CD4-positive, alpha-beta T cell (primary cell): ENCODE results near the gene GRIN2A. TPM values are rescaled to one million over a fixed set of nuclear protein-coding genes. Genes with fewer than 3 reads are reported as not detected.

Source experiments
- ATAC-seq: fragments of 200-7000 bp; cut with Tn5 transposase; one replicate; pipeline ENCODE4 v1.10.0; 2022; ENCODE audit warnings: mild to moderate bottlenecking; ENCODE audit not compliant: poor library complexity
- CTCF ChIA-PET: fragments of 350-600 bp; sonication (Branson Sonifier 250); formaldehyde crosslinking; loops from one replicate; lab custom pipeline; 2021; ENCODE audit warnings: antibody characterized with exemption, inconsistent platforms; lab: Charles Lee
- POLR2A ChIA-PET: fragments of 350-600 bp; sonication (Branson Sonifier 250); formaldehyde crosslinking; loops from one replicate; lab custom pipeline; 2021; ENCODE audit warnings: antibody characterized with exemption, inconsistent platforms; lab: Charles Lee
- DNase-seq, 14 experiments: peaks; one replicate each; pipeline ENCODE4 v3.0.0-alpha.2; 2013 to 2020; ENCODE audit warnings: mixed read lengths in 2 of 14
- H3K27ac ChIP-seq, 2 donors: one replicate each; pipeline versions ENCODE4 v1.5.1 to v1.7.0; 2013; ENCODE audit warnings: low read length in 2 of 2, low read depth in 1 of 2, mild to moderate bottlenecking in 1 of 2
- H3K27me3 ChIP-seq, 2 experiments: 1 replicate in 1 of 2; 2 replicates in 1 of 2; pipeline versions ENCODE4 v1.6.1 to v1.7.0; 2013; ENCODE audit warnings: low read length in 2 of 2, control low read depth in 1 of 2, mild to moderate bottlenecking in 1 of 2, moderate library complexity in 1 of 2; ENCODE audit not compliant: insufficient read depth in 2 of 2, control insufficient read depth in 1 of 2
- H3K36me3 ChIP-seq: one replicate; pipeline ENCODE4 v1.6.1; 2013; ENCODE audit warnings: low read length, control low read depth; ENCODE audit not compliant: insufficient read depth
- H3K4me1 ChIP-seq: one replicate; pipeline ENCODE4 v1.6.1; 2013; ENCODE audit warnings: low read length, control low read depth; ENCODE audit not compliant: insufficient read depth
- H3K4me3 ChIP-seq: one replicate; pipeline ENCODE4 v1.5.1; 2013; ENCODE audit warnings: mild to moderate bottlenecking, low read length, moderate library complexity
- H3K9me3 ChIP-seq, 2 experiments: 1 replicate in 1 of 2; 2 replicates in 1 of 2; pipeline versions ENCODE4 v1.6.1 to v1.7.0; 2013; ENCODE audit warnings: low read length in 2 of 2, mild to moderate bottlenecking in 2 of 2, control low read depth in 1 of 2, moderate library complexity in 1 of 2; ENCODE audit not compliant: control insufficient read depth in 1 of 2, insufficient read depth in 1 of 2
- H3K27ac Mint-ChIP-seq: one replicate; pipeline ENCODE4 v1.8.0; 2020; ENCODE audit warnings: mixed read lengths
- H3K27me3 Mint-ChIP-seq: one replicate; pipeline ENCODE4 v1.8.0; 2021; ENCODE audit warnings: mixed read lengths
- H3K36me3 Mint-ChIP-seq: one replicate; pipeline ENCODE4 v1.8.0; 2021; ENCODE audit warnings: low read depth, mixed read lengths
- H3K4me1 Mint-ChIP-seq: one replicate; pipeline ENCODE4 v1.8.0; 2021; ENCODE audit warnings: low read depth, mixed read lengths
- H3K4me3 Mint-ChIP-seq: one replicate; pipeline ENCODE4 v1.8.0; 2020; ENCODE audit warnings: mild to moderate bottlenecking, mixed read lengths
- H3K9me3 Mint-ChIP-seq: one replicate; pipeline ENCODE4 v1.8.0; 2020; ENCODE audit warnings: mixed read lengths
- CTCF ChIP-seq: fragments of 200-600 bp; IDR thresholded peaks from one replicate; pipeline ENCODE4 v1.8.0; 2022; ENCODE audit warnings: antibody characterized with exemption, mild to moderate bottlenecking
- intact Hi-C, 2 experiments: fragments of 100-400 bp; cut with DNase I in 1 of 2; cut with micrococcal nuclease in 1 of 2; formaldehyde crosslinking; loops; one replicate each; pipeline versions ENCODE4 v1.15.1 to v1.9.0; 2023 to 2025; cut with DNase I, micrococcal nuclease
- total RNA-seq, 174 experiments: library from RNA in 2 of 174; stranded (reverse) in 2 of 174; gene quantifications; one replicate each; pipeline ENCODE4 v1.2.3 and lab custom pipeline; 2021 to 2026

The GRIN2A gene
- total RNA-seq, 2 experiments from 2014 or later, result not detected

GRCh38 chr16:10178526-10178925, 3.7 kb downstream of the GRIN2A start:
- no peaks in the 10 kb centered on the region for H3K36me3 Mint-ChIP-seq
- H3K27me3 Mint-ChIP-seq, result peaks cover 47% of the 10 kb centered on the region
- H3K4me3 Mint-ChIP-seq, result no peak overlapping the region
- H3K9me3 Mint-ChIP-seq, result no peaks in the 10 kb centered on the region
- H3K4me1 Mint-ChIP-seq, result peaks cover 2% of the 10 kb centered on the region
- Histone ChIP-seq H3K27me3 (peaks cover 30 to 32% of the 10 kb centered on the region in 2 experiments), H3K4me1 (peaks cover 14% of the 10 kb centered on the region), H3K9me3 (peaks cover 0 to 27% of the 10 kb centered on the region in 2 experiments), H3K36me3 (no peaks in the 10 kb centered on the region), H3K27ac (no peak overlapping the region), H3K4me3 (no peak overlapping the region)
- no peak for TF ChIP-seq CTCF
- no peak overlapping the region for H3K27ac Mint-ChIP-seq
- intact Hi-C loops, result no loop called here
- ChIA-PET CTCF (no interaction called here), POLR2A (no interaction called here)
- DNase-seq, result no peak
- no peak for ATAC-seq

DNA sequence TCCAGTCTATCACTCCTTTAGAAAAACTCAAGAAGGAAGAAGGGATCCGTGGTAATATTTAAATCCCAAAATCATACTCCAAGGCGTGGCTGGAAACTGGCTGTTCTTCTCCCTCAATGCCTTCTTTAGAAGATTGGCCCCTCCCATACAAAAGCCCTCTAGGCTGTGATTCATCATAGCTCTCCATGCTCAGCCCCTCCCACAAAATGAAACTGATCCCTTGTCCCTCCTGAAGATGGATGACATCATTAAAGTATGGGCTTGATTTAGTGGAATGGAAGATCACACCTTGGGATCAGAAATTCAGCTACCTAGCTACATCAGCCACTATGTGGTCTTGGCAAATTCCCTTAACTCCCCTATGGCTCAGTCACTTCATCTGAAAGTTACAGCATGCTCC, 4.1 kb downstream of the GRIN2A start:
- Histone ChIP-seq H3K36me3 (no peaks in the 10 kb centered on the region), H3K4me3 (no peak overlapping the region), H3K9me3 (peaks cover 0 to 27% of the 10 kb centered on the region in 2 experiments), H3K4me1 (peaks cover 14% of the 10 kb centered on the region), H3K27me3 (peaks cover 28% of the 10 kb centered on the region in 2 experiments), H3K27ac (no peak overlapping the region)
- Mint-ChIP-seq H3K4me3 (no peak overlapping the region), H3K4me1 (no peaks in the 10 kb centered on the region), H3K9me3 (no peaks in the 10 kb centered on the region), H3K27me3 (peaks cover 44% of the 10 kb centered on the region), H3K36me3 (no peaks in the 10 kb centered on the region), H3K27ac (no peak overlapping the region)
- POLR2A ChIA-PET, result no interaction called here
- no peak for ATAC-seq
- TF ChIP-seq CTCF, result no peak
- no peak for DNase-seq
- CTCF ChIA-PET, result no interaction called here
- intact Hi-C loops, result no loop called here

DNA sequence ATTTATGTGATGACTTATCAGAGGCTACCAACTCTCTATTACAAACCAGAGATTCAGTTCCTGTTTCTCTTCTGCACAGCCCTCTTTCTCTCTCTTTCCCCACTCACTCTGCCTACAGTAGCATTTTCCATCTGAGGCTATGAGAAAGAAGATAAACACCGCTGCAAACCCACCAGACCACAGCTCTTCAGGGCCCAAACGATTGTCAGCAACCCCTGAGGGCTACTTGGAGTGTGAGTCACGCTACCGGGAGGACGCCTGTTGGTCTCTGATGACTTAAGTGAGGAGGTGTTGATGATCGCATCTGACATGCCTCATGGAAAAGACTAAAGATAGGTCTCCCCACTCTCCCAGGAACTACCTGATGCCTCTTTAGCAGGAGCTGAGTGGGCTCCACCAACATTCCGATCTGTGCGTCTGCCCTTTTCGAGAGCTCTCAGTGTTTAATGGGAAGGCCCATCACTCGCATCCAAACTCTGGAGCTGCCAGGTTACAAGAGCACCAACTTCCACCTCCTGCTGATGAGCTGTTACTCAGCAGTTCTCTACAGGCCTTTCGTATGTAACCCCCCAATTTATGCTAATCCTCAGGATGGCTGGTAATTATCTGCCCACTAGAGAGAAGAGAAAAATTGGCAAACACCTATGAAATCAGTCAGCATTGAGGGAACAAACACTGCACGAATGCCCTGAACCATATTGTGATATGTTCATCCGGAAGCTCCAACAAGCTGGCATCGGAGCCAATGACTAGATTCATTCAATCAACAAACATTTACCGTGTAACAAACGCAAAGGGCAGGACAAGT, 9.2 kb downstream of the GRIN2A start:
- ATAC-seq (no peak), DNase-seq (no peak)
- Mint-ChIP-seq H3K27me3 (peaks cover 24% of the 10 kb centered on the region), H3K27ac (no peak overlapping the region), H3K4me1 (no peaks in the 10 kb centered on the region), H3K9me3 (no peaks in the 10 kb centered on the region), H3K36me3 (no peaks in the 10 kb centered on the region), H3K4me3 (no peak overlapping the region)
- no peaks in the 10 kb centered on the region for H3K4me1 ChIP-seq
- H3K27ac ChIP-seq, result no peak overlapping the region
- H3K4me3 ChIP-seq, result no peak overlapping the region
- POLR2A ChIA-PET, result no interaction called here
- no peaks in the 10 kb centered on the region for H3K9me3 ChIP-seq
- TF ChIP-seq CTCF, result no peak
- no peaks in the 10 kb centered on the region for H3K36me3 ChIP-seq
- H3K27me3 ChIP-seq, result peaks cover 0 to 2% of the 10 kb centered on the region in 2 experiments
- CTCF ChIA-PET, result no interaction called here
- intact Hi-C loops, result no loop called here
